ENCODE data around the gene PACRG. TPM values are rescaled to one million over a fixed set of nuclear protein-coding genes. Genes with fewer than 3 reads are reported as not detected.

PACRG gene
- total and polyA plus RNA-seq, 9 donors: 2.5 to 33.1 (median 3.8) TPM

DNA sequence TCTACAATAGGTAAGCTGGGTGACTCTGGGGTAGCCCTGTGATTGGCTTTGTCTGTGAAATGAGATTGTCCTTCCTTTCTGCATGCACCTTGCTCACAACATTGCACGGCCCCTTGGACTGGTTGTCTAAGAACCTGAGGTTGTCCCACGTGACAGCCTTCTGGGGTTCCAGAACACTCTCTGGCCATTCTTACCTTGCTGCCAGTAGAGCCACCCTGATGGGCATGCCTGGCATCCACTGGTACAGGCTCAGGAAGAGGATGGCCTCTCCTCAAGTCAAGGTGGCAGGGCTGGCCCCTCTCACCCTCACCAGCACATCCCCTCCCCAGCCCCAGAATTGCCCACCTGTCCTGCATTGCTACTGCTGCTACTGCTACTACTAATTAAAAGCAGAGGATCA, 335.0 kb downstream of the PACRG start:
- no peaks in the 10 kb centered on the region for H3K4me1 ChIP-seq (ENCODE audit: insufficient read depth)
- TF ChIP-seq POLR2A (IDR thresholded peaks at IDR 0.05) (no peak), EP300 (IDR thresholded peaks at IDR 0.05) (no peak)
- TF ChIP-seq, protein P1, sequence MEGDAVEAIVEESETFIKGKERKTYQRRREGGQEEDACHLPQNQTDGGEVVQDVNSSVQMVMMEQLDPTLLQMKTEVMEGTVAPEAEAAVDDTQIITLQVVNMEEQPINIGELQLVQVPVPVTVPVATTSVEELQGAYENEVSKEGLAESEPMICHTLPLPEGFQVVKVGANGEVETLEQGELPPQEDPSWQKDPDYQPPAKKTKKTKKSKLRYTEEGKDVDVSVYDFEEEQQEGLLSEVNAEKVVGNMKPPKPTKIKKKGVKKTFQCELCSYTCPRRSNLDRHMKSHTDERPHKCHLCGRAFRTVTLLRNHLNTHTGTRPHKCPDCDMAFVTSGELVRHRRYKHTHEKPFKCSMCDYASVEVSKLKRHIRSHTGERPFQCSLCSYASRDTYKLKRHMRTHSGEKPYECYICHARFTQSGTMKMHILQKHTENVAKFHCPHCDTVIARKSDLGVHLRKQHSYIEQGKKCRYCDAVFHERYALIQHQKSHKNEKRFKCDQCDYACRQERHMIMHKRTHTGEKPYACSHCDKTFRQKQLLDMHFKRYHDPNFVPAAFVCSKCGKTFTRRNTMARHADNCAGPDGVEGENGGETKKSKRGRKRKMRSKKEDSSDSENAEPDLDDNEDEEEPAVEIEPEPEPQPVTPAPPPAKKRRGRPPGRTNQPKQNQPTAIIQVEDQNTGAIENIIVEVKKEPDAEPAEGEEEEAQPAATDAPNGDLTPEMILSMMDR (IDR thresholded peaks at IDR 0.05): no peak
- WGBS, 3 donors: 90 to 97% (median 93%) methylated on average over 2 of the region's 2 CpGs
- H3K27ac ChIP-seq: no peak overlapping the region
- DNase-seq: no peak
- intact Hi-C loops (cut with DNase I): no loop called here
- no peaks in the 10 kb centered on the region for H3K27me3 ChIP-seq
- no peaks in the 10 kb centered on the region for H3K36me3 ChIP-seq
- H3K4me3 ChIP-seq: no peak overlapping the region
- no peaks in the 10 kb centered on the region for H3K9me3 ChIP-seq

DNA sequence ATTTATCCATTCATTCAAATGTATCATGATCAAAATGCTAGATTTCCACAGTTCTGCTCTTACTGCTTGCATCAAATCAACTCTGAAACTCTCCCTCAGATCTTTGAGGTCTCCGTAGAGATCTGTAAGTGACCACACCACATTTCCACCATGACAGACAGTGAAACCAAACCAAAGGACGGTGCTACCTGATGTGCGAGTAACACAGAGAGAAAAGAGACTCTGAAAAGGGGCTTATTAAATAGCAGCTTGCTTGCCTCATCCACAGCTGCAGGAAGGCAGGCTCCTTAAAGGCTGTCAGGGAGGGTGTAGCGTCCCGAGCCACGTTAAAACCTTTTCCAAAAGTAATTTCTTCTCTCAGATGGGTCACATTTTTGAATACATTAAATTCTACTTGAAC, 335.8 kb downstream of the PACRG start:
- Histone ChIP-seq H3K4me3 (no peak overlapping the region), H3K27me3 (no peaks in the 10 kb centered on the region), H3K27ac (no peak overlapping the region), H3K36me3 (no peaks in the 10 kb centered on the region), H3K4me1 (ENCODE audit: insufficient read depth) (no peaks in the 10 kb centered on the region), H3K9me3 (no peaks in the 10 kb centered on the region)
- intact Hi-C loops (cut with DNase I): no loop called here
- 68 to 76% (median 71%) methylated on average over 6 of the region's 6 CpGs for WGBS, 3 donors
- DNase-seq: no peak
- TF ChIP-seq EP300 (IDR thresholded peaks at IDR 0.05) (no peak), POLR2A (IDR thresholded peaks at IDR 0.05) (no peak)
- TF ChIP-seq, protein P1 (IDR thresholded peaks at IDR 0.05): no peak

DNA sequence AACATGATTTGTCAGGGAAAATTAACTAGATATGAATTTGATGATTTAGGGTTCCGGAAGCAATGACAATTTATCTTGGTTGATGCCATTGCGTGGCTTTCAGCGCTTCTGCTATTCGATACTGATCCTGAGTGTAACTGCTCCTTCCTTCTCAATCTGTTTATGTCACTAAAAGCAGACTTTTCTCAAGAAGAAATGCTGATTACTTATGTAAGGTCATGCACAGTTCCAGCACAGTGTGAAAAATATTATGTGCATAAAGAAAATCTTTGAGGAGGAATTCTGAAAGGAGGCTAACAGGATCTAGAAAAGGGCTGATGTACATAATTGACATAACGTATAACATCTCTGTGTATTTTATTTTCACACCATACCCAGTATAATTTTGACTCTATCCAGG, 336.6 kb downstream of the PACRG start:
- WGBS, 3 donors: 89 to 92% (median 91%) methylated on average over 5 of the region's 5 CpGs
- no peaks in the 10 kb centered on the region for H3K27me3 ChIP-seq

DNA sequence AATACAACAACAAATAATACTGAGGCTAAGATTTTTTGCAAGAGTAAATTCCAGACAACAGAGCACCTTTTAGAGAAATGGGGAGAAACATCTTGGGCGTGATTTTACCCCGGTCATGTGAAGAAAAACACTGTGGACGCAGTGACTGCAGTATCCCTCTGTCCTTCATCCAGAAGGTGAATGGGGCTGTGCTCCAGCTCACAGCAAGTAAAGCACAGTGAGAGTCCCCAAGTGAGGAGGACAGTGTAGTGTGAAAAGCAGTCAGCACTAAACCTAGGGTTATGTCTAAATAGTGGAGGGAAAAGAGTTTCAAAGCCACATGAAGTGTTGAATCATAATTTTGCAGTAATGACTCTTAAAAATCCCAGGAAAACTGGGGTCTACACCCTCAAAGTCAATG, 338.4 kb downstream of the PACRG start:
- no peak overlapping the region for H3K27ac ChIP-seq
- no peaks in the 10 kb centered on the region for H3K4me1 ChIP-seq (ENCODE audit: insufficient read depth)
- no peak for DNase-seq
- WGBS, 3 donors: 92 to 93% (median 92%) methylated on average over 3 of the region's 3 CpGs
- H3K9me3 ChIP-seq: no peaks in the 10 kb centered on the region
- H3K36me3 ChIP-seq: no peaks in the 10 kb centered on the region
- TF ChIP-seq, protein P1 (IDR thresholded peaks at IDR 0.05): no peak
- TF ChIP-seq EP300 (IDR thresholded peaks at IDR 0.05) (no peak), POLR2A (IDR thresholded peaks at IDR 0.05) (no peak)
- H3K4me3 ChIP-seq: no peak overlapping the region
- H3K27me3 ChIP-seq: no peaks in the 10 kb centered on the region
- intact Hi-C loops (cut with DNase I): no loop called here

More for the DNA sequence above, 336.6 kb downstream of the PACRG start:
- Histone ChIP-seq H3K4me3 (no peak overlapping the region), H3K4me1 (ENCODE audit: insufficient read depth) (no peaks in the 10 kb centered on the region), H3K9me3 (no peaks in the 10 kb centered on the region), H3K36me3 (no peaks in the 10 kb centered on the region), H3K27ac (no peak overlapping the region)
- TF ChIP-seq EP300 (IDR thresholded peaks at IDR 0.05) (no peak), POLR2A (IDR thresholded peaks at IDR 0.05) (no peak)
- TF ChIP-seq, protein P1 (IDR thresholded peaks at IDR 0.05): no peak
- intact Hi-C loops (cut with DNase I): no loop called here
- no peak for DNase-seq

Data from ovary (tissue), 9 donors.